Neural cell (in vitro differentiated cells): ENCODE results near the gene LRFN3.

Experiments used
- CTCF ChIP-seq: fragments of 450-650 bp; IDR thresholded peaks from 2 replicates; pipeline ENCODE4 v1.5.1; 2014; ENCODE audit warnings: antibody characterized with exemption, mild to moderate bottlenecking, moderate library complexity; ENCODE audit not compliant: poor library complexity, severe bottlenecking
- EZH2 ChIP-seq: fragments of 200-600, 300-800 bp; shearing (Covaris generic), sonication (generic); IDR thresholded peaks from 2 replicates; pipeline ENCODE4 v1.6.1; 2014; ENCODE audit warnings: antibody characterized with exemption, low read length, borderline replicate concordance, mild to moderate bottlenecking; ENCODE audit not compliant: insufficient read depth, poor library complexity, severe bottlenecking
- MXI1 ChIP-seq: fragments of 450-650 bp; conservative IDR thresholded peaks from 2 replicates; pipeline ENCODE4 v1.6.1; 2014; ENCODE audit warnings: antibody characterized with exemption, mild to moderate bottlenecking; ENCODE audit not compliant: poor library complexity, severe bottlenecking
- POLR2AphosphoS5 ChIP-seq: IDR thresholded peaks from 2 replicates; pipeline ENCODE4 v1.6.1; 2012
- RAD21 ChIP-seq: fragments of 450-650 bp; conservative IDR thresholded peaks from 2 replicates; pipeline ENCODE4 v1.6.1; 2014; ENCODE audit warnings: antibody characterized with exemption, mild to moderate bottlenecking, moderate library complexity
- REST ChIP-seq: IDR thresholded peaks from 2 replicates; pipeline ENCODE4 v1.6.1; 2012; ENCODE audit warnings: borderline replicate concordance
- TAF1 ChIP-seq: IDR thresholded peaks from 2 replicates; pipeline ENCODE4 v1.6.1; 2012; ENCODE audit warnings: low read depth

GRCh38 chr19:35992907-35993765 is 57.0 kb downstream of the LRFN3 start:
- no peak for TF ChIP-seq REST
- no peak for TF ChIP-seq CTCF
- no peak for TF ChIP-seq TAF1
- TF ChIP-seq EZH2 = no peak
- TF ChIP-seq POLR2AphosphoS5 = no peak
- TF ChIP-seq MXI1 = no peak
- no peak for TF ChIP-seq RAD21
